Activated CD4-positive, alpha-beta T cell treated with anti-CD3 and anti-CD28 coated beads, Interleukin-2, amount 10 ng/mL, durations not matched to agents 24 days and 14 days (primary cell): ENCODE results near the gene C16orf86. TPM values are rescaled to one million over a fixed set of nuclear protein-coding genes. Genes with fewer than 3 reads are reported as not detected.

ENCODE experiments used
- DNase-seq: peaks from one replicate; pipeline ENCODE4 v3.0.0; 2022
- H3K27ac Mint-ChIP-seq: one replicate; pipeline ENCODE4 v1.8.0; 2022; ENCODE audit warnings: mild to moderate bottlenecking, mixed read lengths
- H3K27me3 Mint-ChIP-seq: one replicate; pipeline ENCODE4 v1.8.0; 2022; ENCODE audit warnings: mixed read lengths
- H3K36me3 Mint-ChIP-seq: one replicate; pipeline ENCODE4 v1.8.0; 2022; ENCODE audit warnings: low read depth, mild to moderate bottlenecking, mixed read lengths
- H3K4me1 Mint-ChIP-seq: one replicate; pipeline ENCODE4 v1.8.0; 2021; ENCODE audit warnings: mixed read lengths
- H3K4me3 Mint-ChIP-seq: one replicate; pipeline ENCODE4 v1.8.0; 2022; ENCODE audit warnings: mild to moderate bottlenecking, moderate library complexity, mixed read lengths
- H3K9me3 Mint-ChIP-seq: one replicate; pipeline ENCODE4 v1.8.0; 2021; ENCODE audit warnings: mixed read lengths
- intact Hi-C: fragments of 100-400 bp; cut with micrococcal nuclease; formaldehyde crosslinking; loops from one replicate; pipeline ENCODE4 v1.15.1; 2023
- total RNA-seq: library from RNA; stranded (reverse); gene quantifications from 2 replicates; pipeline ENCODE4 v1.2.3, GENCODE V29; 2022

The C16orf86 gene
- total RNA-seq, 1 donor from 2014 or later, result 0.68 TPM

GRCh38 chr16:67703626-67704025, 37.0 kb downstream of the C16orf86 start:
- Mint-ChIP-seq H3K4me3 (peak overlapping the region; percentile 29), H3K27ac (peak overlapping the region; percentile 75), H3K9me3 (no peaks in the 10 kb centered on the region), H3K27me3 (no peaks in the 10 kb centered on the region), H3K4me1 (peaks cover 19% of the 10 kb centered on the region), H3K36me3 (peaks cover 5% of the 10 kb centered on the region)
- intact Hi-C loops, result no loop called here
- DNase-seq, result peak; percentile 72

- DNase-seq, result no peak
- H3K4me1 Mint-ChIP-seq, result peaks cover 19% of the 10 kb centered on the region
- H3K4me3 Mint-ChIP-seq, result no peak overlapping the region
- peaks cover 3% of the 10 kb centered on the region for H3K36me3 Mint-ChIP-seq
- H3K27me3 Mint-ChIP-seq, result no peaks in the 10 kb centered on the region
- peak overlapping the region; percentile 75 for H3K27ac Mint-ChIP-seq
- H3K9me3 Mint-ChIP-seq, result no peaks in the 10 kb centered on the region
- intact Hi-C loops, result no loop called here
Observed at GRCh38 chr16:67704110-67704509, 37.5 kb downstream of the C16orf86 start.

DNA sequence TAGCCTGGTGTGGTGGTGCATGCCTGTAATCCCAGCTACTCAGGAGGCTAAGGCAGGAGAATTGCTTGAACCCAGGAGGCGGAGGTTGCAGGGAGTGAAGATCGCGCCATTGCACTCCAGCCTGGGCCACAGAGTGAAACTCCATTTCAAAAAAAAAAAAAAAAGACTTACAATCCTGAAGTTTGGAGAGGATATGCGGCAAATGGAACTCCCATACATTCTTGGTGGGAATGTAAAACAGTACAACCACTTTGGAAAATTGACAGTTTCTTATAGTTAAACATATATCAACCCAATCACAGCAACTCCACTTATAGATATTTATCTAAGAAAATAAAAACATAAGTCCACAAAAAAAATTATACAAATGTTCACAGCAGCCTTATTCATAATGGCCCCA, 40.6 kb downstream of the C16orf86 start:
- peaks cover 21% of the 10 kb centered on the region for H3K4me1 Mint-ChIP-seq
- DNase-seq, result no peak
- intact Hi-C loops, result no loop called here
- no peaks in the 10 kb centered on the region for H3K27me3 Mint-ChIP-seq
- no peaks in the 10 kb centered on the region for H3K9me3 Mint-ChIP-seq
- H3K4me3 Mint-ChIP-seq, result no peak overlapping the region
- H3K36me3 Mint-ChIP-seq, result peaks cover 5% of the 10 kb centered on the region
- no peak overlapping the region for H3K27ac Mint-ChIP-seq

DNA sequence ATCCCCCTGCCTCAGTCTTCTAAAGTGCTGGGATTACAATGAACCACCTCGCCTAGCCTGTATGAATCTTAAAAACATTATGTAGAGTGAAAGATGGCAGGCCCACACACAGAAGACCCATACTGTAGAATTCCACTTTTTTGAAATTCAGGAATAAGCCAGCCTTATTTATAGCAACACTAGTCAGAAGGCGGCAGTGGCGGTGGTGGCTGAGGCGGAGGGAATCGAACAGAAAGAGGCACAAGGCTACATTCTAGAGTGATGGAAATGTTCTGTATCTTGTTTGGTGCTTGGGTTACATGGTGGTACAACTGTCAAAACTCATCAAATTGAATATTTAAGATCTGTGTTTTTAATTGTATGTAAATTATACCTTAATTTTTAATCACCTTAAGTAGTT, 41.2 kb downstream of the C16orf86 start:
- Mint-ChIP-seq H3K4me3 (no peak overlapping the region), H3K27ac (no peak overlapping the region), H3K9me3 (no peaks in the 10 kb centered on the region), H3K36me3 (peaks cover 5% of the 10 kb centered on the region), H3K27me3 (no peaks in the 10 kb centered on the region), H3K4me1 (peaks cover 20% of the 10 kb centered on the region)
- DNase-seq, result no peak
- intact Hi-C loops, result no loop called here

DNA sequence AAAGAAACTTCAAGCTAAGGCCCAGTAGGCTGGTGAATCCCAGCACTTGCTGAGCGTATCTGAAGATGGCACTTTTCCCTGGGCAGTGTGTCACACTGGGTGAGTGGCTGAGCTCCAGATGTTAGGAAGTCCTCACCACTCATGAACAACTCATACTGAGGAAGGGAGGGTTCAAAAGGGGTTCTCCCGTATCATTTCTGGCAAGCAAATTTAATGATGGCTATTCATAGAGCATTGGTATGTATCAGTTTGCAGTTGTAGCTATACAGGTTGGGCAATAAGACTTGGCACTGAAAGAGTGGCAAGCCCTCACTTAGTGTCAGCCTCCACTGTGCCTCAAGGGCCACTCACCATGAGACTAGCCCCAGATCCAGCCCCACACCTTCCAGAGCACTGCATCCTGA, 41.8 kb downstream of the C16orf86 start:
- no peak overlapping the region for H3K27ac Mint-ChIP-seq
- intact Hi-C loops, result no loop called here
- peaks cover 16% of the 10 kb centered on the region for H3K4me1 Mint-ChIP-seq
- no peak overlapping the region for H3K4me3 Mint-ChIP-seq
- no peaks in the 10 kb centered on the region for H3K9me3 Mint-ChIP-seq
- peaks cover 5% of the 10 kb centered on the region for H3K36me3 Mint-ChIP-seq
- H3K27me3 Mint-ChIP-seq, result no peaks in the 10 kb centered on the region
- no peak for DNase-seq

- Mint-ChIP-seq H3K36me3 (peaks cover 7% of the 10 kb centered on the region), H3K27me3 (no peaks in the 10 kb centered on the region), H3K4me3 (no peak overlapping the region), H3K27ac (no peak overlapping the region), H3K9me3 (no peaks in the 10 kb centered on the region), H3K4me1 (peaks cover 11% of the 10 kb centered on the region)
- no peak for DNase-seq
- intact Hi-C loops, result no loop called here
Observed at GRCh38 chr16:67709050-67709449, 42.4 kb downstream of the C16orf86 start.

DNA sequence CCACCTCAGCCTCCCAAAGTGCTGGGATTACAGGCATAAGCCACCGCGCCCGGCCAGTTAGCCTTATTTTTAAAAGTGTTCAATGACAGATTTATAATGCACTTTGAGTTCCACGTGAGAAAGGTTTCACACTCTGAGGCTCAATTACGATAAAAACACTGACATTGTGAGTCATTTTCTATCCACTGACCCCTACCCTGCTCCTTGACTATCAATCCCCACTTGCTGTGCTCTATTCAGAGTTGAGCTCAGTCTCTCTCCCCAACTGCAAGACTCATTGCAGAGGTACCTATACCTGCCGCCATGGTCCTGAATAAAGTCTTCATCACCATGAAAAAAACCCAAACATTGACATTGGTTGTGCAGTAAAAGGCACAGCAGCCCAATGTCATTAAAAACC, 44.0 kb downstream of the C16orf86 start:
- H3K36me3 Mint-ChIP-seq, result peaks cover 4% of the 10 kb centered on the region
- no peak overlapping the region for H3K4me3 Mint-ChIP-seq
- intact Hi-C loops, result no loop called here

GRCh38 chr16:67713647-67714273, 47.1 kb downstream of the C16orf86 start:
- Mint-ChIP-seq H3K9me3 (no peaks in the 10 kb centered on the region), H3K4me1 (peaks cover 20% of the 10 kb centered on the region), H3K36me3 (peaks cover 11% of the 10 kb centered on the region), H3K27me3 (no peaks in the 10 kb centered on the region), H3K27ac (no peak overlapping the region), H3K4me3 (no peak overlapping the region)
- DNase-seq, result no peak
- intact Hi-C loops, result no loop called here

More for the DNA sequence above, 44.0 kb downstream of the C16orf86 start:
- Mint-ChIP-seq H3K4me1 (peaks cover 6% of the 10 kb centered on the region), H3K27me3 (no peaks in the 10 kb centered on the region), H3K9me3 (no peaks in the 10 kb centered on the region), H3K27ac (no peak overlapping the region)
- no peak for DNase-seq

- Mint-ChIP-seq H3K27me3 (no peaks in the 10 kb centered on the region), H3K9me3 (no peaks in the 10 kb centered on the region), H3K4me3 (no peak overlapping the region), H3K4me1 (peaks cover 23% of the 10 kb centered on the region), H3K27ac (no peak overlapping the region), H3K36me3 (peaks cover 11% of the 10 kb centered on the region)
- no peak for DNase-seq
- intact Hi-C loops, result no loop called here
Observed at GRCh38 chr16:67714522-67714921, 47.9 kb downstream of the C16orf86 start.

GRCh38 chr16:67716097-67716496, 49.5 kb downstream of the C16orf86 start:
- Mint-ChIP-seq H3K36me3 (peaks cover 8% of the 10 kb centered on the region), H3K27me3 (no peaks in the 10 kb centered on the region), H3K4me1 (peaks cover 36% of the 10 kb centered on the region), H3K4me3 (no peak overlapping the region), H3K9me3 (no peaks in the 10 kb centered on the region), H3K27ac (no peak overlapping the region)
- DNase-seq, result no peak
- intact Hi-C loops, result no loop called here

Other genes with a start within 250 kb of the C16orf86 start
- gene HSD11B2, start 235.7 kb upstream of the C16orf86 start, total RNA-seq, result 3.5 and 5.2 TPM in 2 replicates
- gene ATP6V0D1, start 185.7 kb upstream of the C16orf86 start, total RNA-seq, result 30.9 and 31.8 TPM in 2 replicates
- not detected in 2 replicates for gene AGRP, start 183.3 kb upstream of the C16orf86 start, total RNA-seq
- 23.3 and 27.7 TPM in 2 replicates for gene RIPOR1, start 138.0 kb upstream of the C16orf86 start, total RNA-seq
- gene CTCF, start 104.3 kb upstream of the C16orf86 start, total RNA-seq, result 60.2 and 62.5 TPM in 2 replicates
- gene CARMIL2, start 21.7 kb upstream of the C16orf86 start, total RNA-seq, result 219 and 229 TPM in 2 replicates
- 54.0 and 55.1 TPM in 2 replicates for gene ACD, start 6.6 kb upstream of the C16orf86 start, total RNA-seq
- 13.5 and 14.0 TPM in 2 replicates for gene PARD6A, start 5.9 kb upstream of the C16orf86 start, total RNA-seq
- 12.7 and 13.8 TPM in 2 replicates for gene ENKD1, start 64 bp upstream of the C16orf86 start, total RNA-seq
- 16.2 and 18.3 TPM in 2 replicates for gene GFOD2, start 52.5 kb downstream of the C16orf86 start, total RNA-seq
- gene RANBP10, start 139.7 kb downstream of the C16orf86 start, total RNA-seq, result 18.2 and 18.6 TPM in 2 replicates
- gene TSNAXIP1, start 140.1 kb downstream of the C16orf86 start, total RNA-seq, result 0.65 and 0.80 TPM in 2 replicates
- 46.4 and 48.7 TPM in 2 replicates for gene THAP11, start 175.5 kb downstream of the C16orf86 start, total RNA-seq
- 184 and 188 TPM in 2 replicates for gene NUTF2, start 180.1 kb downstream of the C16orf86 start, total RNA-seq
- 37.0 and 44.5 TPM in 2 replicates for gene CENPT, start 180.9 kb downstream of the C16orf86 start, total RNA-seq
- 112 and 122 TPM in 2 replicates for gene EDC4, start 206.2 kb downstream of the C16orf86 start, total RNA-seq
- gene NRN1L, start 218.1 kb downstream of the C16orf86 start, total RNA-seq, result 0.63 TPM in 1 of 2 replicates, not detected in the other
- gene PSKH1, start 226.4 kb downstream of the C16orf86 start, total RNA-seq, result 14.4 and 16.3 TPM in 2 replicates